CD4-positive, alpha-beta T cell treated with Interleukin-6 for 4 hours (primary cell): ENCODE measurements around the gene TRPM2.

Source experiments
- DNase-seq: peaks from one replicate; pipeline ENCODE4 v3.0.0-alpha.2; 2020; ENCODE audit warnings: mixed read lengths

TRPM2 gene

DNA sequence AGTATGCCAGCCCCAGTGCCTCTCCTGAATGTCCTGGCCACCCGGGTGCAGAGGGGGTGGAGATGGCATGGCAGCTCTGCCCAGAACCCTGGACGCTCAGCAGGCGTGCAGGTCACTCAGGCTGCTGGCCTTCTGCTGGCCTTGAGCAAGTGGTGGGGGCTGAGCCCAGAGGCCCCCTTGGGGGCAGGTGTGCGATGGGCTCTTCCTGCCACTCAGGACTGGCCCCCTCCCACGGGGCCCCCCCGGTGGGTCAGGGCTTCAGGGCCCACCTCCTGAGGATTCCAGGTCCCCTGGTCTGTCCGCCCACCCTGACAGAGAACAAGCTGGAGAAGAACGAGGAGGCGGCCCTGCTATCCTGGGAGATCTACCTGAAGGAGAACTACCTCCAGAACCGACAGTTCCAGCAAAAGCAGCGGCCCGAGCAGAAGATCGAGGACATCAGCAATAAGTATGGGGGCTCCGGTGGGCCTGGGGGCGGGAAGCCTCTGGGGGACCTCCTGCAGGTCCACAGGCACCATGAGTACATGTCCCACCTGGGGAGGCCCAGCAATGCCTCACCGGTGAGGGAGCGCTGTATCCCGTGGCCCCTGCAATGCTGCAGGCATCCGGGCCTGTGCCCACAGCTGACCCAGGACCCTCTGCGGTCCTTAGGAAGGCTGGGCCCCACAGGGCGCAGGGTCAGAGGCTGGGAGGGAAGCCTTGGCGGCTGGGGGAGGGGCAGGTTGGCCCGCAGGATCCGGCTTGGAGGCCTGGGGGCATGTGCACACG is 64.9 kb downstream of the TRPM2 start:
- DNase-seq: no peak

- DNase-seq: no peak
Measured at GRCh38 chr21:44418876-44419230, 65.4 kb downstream of the TRPM2 start.

DNA sequence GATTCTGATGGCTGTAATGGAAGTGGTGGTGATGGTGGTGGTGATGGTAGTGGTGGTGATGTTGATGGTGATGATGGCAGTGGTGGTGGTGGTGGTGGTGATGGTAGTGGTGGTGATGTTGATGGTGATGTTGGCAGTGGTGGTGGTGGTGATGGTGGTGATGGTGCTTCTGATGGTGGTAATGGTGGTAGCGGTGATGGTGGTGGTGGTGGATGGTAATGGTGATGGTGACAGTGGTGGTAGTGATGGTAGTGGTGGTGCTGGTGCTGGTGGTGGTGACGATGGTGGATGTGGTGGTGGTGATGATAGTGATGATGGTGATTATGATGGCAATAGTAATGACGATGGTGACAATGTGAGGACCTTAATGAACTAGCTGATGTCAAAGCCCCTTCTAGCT is 66.3 kb downstream of the TRPM2 start:
- DNase-seq: no peak

DNA sequence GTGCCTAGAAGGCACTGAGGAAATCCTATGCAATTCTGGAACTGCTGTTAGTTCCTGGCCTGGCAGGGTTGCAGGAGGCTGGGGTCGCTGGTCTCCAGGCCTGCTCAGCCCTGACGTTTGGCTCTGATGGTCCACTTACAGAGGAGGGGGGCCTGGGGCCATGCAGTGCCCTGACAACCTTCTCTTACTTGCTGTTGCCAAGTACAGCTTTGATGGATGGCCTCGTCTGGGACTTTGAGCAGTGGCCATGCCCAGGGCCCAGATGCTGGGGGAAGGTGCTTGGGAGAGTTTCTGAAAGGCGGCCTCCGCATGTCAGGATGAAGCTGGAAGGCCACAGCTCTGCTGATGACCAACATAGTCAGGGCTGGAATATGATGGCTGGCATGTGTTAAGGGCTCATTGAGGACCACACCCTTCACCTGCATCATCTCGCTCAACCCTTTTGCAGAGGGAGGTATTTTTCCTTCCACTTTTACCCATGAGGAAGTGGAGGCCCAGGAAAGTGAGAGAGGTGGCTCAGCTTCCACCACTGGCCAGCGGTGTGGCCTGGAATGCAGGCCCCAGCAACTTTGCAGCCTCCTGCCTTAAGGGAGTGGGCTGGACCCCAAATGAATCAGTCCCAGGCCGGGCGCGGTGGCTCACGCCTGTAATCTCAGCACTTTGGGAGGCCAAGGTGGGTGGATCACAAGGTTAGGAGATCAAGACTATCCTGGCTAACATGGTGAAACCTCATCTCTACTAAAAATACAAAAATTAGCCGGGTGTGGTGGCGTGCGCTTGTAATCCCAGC is 67.2 kb downstream of the TRPM2 start:
- no peak for DNase-seq

DNA sequence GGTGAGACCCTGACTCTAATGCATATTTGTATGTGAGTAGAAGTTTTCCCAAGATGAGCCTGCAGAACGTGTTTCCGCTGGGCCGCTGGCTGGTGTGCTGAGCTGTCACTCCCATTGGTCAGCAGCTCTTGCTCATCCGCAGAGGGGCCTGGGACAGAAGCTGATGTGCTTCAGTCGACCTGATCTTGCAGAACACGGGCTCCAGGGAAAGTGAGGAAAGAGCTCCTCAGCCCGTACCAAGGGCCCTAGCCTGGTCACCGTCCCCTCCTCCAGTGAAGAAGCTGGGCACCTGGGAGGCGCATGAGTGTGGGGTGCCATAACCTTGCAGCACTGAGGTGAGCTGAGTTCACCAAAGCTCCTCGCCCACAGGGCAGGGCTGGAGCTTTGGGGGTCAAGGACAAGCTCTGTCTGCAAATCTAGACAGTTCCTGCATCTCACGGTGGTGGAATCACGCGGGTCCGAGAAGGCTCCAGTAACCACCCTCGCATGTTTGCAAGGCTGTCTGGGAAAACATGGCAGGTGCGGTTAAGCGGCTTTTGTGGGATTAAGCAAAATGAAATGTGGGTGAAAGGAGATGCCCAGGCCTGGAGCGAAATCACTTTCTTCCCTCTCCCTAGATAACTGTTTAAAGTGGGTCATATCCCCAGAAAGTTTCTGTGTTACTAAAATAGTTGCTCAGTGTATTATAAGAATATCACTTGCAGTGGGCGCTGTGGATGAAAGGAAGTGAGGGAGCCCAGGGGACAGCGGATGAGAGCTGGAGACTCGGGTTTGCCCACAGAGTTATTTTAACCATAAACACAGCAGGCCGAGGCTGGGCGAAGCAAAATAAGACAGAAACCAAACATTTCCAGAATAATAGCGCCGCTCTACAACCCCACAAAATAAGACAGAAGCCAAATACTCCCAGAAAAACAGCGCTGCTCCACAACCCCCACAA is 68.8 kb downstream of the TRPM2 start:
- no peak for DNase-seq

GRCh38 chr21:44423312-44423821 is 69.9 kb downstream of the TRPM2 start:
- no peak for DNase-seq

- DNase-seq: no peak
Measured at GRCh38 chr21:44423941-44424607, 70.7 kb downstream of the TRPM2 start.

DNA sequence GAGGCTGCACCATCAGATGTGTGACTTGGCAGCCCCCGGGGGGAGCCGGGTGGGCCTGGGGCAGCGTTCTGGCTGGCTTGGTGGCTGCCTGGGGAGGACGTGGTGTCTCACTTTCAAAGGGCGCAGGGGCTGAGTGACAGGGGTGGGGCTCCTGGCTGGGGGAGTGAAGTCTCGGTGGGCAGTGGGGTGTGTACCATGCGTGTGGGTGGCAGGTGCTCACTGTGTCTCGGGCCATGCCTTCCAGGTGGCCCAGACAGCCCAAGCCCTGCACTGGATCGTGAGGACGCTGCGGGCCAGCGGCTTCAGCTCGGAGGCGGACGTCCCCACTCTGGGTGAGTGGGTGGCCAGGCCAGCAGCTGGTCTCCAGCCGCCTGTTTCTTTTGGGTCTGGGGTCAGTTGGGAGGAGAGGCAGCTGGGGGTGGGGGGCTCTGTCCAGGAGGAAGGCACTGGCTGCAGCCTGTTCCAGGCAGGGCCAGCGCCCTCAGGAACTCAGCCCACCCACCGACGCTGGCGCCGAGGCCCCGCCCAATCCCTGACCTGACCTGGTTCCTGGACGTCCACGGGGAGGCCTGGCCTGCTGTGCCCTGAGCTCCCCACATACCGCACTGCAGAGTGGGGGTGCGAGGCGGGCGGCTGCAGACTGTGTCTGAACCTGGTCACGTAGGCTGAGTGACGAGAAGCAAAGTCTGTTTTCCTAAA is 71.3 kb downstream of the TRPM2 start:
- DNase-seq: no peak

- DNase-seq: no peak
Measured at GRCh38 chr21:44425307-44425894, 72.0 kb downstream of the TRPM2 start.

DNA sequence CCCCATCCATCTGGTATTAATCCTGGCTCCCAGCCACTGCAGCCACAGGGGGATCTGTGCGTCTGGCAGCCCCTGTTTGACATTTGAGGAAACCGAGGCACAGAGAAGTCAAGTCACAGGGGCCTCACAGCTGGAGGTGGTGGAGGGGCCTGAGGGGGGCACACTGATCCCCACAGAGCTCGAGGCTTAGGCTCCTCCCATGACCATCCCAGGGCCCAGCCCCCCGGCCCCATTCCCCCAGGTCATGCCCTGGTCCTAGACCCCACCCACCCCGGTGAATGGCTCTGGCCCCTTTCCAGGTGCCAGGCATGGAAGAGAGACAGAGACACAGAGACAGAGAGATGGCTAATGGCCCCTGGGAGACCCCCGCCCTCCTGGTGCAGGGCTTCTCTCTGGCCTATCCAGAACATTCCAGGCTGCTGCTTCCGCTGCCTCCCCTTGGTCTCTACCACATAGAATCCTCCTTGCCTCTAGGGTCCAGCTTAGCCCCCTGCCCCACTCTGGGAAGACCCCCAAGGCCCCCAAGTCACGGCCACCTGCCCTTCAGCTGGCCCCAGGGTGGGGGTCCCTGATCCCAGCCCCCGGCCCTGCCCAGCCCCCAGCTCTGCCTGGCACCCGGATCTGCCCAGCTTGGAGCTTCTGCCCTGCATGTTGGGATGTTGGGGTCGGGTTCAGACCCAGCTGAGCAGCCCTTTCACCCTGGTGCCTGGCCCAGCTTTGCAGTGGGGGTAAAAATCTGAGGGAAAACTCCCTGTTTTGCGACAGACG is 72.7 kb downstream of the TRPM2 start:
- DNase-seq: no peak

- no peak for DNase-seq
Measured at GRCh38 chr21:44426663-44427191, 73.3 kb downstream of the TRPM2 start.

DNA sequence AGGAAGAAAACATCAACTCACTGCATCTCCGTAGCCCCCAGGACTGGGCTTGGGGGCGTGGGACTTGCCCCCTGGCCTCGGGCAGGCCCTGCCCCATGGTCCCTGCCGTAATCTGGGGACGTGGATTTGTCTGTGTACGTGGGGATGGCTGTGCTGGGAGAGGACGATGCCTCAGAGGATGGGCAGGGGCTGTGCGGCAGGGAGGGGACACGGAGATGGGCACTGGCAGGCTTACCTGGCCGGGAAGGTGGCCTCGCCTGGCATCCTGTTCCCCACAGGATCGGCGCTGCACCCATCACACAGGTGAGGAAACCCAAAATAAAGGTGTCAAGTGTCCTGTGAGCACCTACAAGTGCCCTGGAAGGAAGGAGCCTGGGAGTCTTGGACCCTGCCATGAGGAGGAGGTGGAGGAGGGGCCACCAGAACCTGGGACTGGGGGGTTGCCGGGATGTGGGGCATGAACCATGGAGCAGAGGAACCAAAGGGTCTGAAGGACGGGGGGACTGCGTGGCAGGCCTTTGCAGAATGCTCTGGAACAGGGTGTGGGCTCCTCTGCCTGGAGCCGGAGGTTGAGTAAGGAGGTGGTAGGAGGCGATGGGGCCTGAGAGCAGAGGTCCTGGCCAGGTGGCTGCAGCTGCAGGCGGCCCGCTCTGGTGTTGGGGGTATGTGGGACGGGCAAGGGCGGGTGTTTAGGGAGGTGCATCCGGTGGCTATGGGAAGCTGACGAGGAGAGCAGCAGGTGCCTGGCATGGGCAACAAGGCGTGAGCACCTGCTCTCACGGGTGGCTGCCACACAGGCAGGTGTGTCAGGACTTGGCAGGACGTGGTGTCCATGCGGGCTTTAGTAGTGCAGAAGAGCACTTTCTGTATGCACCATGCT is 74.1 kb downstream of the TRPM2 start:
- DNase-seq: no peak

DNA sequence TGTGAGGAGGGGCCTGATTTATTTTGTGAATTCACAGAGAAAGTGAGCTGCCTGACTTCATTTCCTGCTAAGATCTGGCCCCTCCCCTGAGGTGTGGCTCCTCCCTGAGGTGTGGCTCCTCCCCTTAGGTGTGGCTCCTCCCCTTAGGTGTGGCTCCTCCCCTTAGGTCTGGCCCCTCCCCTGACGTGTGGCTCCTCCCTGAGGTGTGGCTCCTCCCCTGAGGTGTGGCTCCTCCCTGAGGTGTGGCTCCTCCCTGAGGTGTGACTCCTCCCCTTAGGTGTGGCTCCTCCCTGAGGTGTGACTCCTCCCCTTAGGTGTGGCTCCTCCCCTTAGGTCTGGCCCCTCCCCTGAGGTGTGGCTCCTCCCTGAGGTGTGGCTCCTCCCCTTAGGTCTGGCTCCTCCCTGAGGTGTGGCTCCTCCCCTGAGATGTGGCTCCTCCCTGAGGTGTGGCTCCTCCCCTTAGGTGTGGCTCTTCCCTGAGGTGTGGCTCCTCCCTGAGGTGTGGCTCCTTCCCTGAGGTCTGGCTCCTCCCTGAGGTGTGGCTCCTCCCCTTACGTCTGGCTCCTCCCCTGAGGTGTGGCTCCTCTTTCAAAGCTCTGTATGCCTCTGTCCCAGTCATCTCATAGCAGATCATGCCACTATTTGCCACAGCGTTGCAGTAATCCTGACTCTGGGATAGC is 75.0 kb downstream of the TRPM2 start:
- DNase-seq: peak; percentile 22

GRCh38 chr21:44429894-44430293 is 76.5 kb downstream of the TRPM2 start:
- DNase-seq: no peak

DNA sequence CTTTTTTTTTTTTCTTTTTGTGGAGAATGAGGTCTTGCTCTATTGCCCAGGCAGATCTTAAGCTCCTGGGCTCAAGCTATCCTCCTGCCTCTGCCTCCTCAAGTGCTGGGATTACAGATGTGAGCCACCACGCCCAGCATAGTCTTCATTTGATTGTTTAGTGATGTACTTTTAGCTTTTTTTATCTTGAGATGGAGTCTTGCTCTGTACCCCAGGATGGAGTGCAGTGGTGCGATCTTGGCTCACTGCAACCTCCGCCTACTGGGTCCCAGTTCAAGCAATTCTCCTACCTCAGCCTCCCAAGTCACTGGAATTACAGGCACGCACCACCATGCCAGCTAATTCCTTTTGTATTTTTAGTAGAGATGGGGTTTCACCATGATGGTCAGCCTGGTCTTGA is 77.9 kb downstream of the TRPM2 start:
- no peak for DNase-seq

DNA sequence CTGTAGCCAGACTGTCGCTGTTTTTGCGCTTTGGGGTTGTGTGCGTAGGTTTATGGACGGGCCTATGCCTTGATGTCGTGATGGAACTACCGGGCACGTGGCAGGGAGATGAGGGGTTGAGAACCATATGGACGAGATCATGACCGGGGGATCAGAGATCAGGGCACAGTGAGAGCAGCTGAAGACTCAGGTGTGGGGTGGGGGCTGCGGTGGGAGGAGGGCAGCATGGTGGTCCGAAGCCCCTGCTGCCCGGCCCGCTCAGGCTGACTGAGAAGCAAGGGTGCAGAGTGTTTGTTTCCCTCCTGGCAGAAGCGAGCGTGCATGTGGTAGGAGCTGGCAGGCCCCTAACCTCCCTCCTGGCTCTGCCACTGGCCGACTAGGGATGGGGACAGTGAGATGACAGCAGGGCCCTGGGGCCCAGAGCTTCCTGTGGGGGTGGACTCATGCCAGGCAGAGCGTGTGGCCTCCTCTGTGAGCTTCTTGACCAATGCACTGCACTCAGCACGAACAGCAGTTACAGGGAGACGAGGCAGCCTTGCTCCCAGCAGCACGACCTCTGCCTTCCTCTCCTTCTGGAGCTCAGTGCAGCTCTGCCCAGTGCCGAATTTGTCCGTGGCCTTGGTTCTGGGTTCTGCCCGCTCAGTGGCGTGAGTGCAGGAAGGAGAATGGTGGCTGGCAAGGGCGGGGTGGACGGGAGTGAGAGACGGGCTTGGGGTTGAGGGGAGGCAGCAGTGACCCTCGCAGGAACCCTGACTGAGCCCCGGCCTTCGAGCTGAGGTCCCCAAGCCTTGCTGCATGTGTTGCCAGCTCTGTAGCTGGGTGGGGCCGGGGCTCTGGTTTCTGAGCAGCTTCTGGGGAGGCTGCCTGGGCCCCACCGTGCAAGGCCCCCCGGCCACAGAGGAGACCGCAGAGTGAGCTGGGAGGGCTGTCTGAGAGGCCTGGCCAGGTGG is 79.7 kb downstream of the TRPM2 start:
- DNase-seq: no peak

DNA sequence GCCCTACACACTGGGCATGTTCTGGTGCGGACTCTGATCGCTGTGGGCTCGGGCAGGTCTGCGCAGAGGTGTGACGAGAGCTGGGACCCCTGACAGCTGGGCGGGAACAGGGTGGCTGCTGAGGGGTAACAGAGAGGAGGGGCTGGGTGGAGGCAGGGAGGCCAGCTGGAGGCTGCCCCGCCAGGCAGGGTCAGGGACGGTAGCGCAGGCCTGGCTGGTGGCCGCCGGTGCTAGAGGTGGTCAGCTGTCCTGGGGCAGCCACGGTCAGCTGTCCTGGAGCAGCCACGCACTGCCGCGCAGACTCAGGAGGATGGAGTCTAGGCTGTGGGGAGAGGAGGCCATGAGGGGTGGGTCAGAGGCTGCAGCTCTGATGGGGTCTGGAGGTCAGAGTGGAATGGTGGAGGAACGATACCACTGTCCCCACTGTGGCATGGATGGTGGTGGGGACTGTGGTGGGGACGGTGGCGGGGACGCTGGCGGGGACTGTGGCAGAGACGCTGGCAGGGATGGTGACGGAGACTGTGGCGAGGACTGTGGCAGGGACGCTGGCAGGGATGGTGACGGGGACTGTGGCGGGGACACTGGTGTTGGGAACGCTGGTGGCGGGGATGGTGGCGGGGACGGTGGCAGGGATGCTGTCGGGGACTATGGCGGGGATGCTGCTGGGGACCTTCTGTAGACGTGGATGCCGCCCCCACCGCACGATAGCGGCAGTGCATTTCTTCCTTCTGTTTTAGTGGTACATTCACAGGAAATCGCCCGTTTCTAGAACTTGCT is 80.6 kb downstream of the TRPM2 start:
- no peak for DNase-seq
